Measurements from ENCODE around the gene TANC1.

The TANC1 gene

DNA sequence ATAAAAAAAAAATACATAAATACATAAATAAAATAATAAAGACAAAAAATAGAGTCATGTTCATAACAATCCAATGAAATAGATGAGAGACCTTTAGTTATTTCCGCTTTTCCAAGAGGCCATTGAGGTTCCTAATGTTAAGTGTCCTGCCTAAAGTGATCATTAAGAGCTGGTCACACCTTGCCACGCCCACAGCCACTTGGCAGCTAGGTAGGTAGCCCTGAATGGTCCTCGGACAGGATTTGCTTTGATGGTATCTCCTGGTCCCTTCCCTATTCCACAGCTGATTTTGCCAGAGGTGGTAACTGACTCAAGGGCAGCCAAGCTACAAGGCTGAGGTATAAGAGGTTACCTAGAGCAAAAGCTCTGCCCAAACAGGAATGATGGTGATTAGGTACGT, 24.5 kb upstream of the TANC1 start:
- DNase-seq, result no peak
- no peak for TF ChIP-seq GATA1 (IDR thresholded peaks at IDR 0.05; ENCODE audit: low read depth, low read length)
- TF ChIP-seq POLR2A (IDR thresholded peaks at IDR 0.05; ENCODE audit: low read length), result no peak

DNA sequence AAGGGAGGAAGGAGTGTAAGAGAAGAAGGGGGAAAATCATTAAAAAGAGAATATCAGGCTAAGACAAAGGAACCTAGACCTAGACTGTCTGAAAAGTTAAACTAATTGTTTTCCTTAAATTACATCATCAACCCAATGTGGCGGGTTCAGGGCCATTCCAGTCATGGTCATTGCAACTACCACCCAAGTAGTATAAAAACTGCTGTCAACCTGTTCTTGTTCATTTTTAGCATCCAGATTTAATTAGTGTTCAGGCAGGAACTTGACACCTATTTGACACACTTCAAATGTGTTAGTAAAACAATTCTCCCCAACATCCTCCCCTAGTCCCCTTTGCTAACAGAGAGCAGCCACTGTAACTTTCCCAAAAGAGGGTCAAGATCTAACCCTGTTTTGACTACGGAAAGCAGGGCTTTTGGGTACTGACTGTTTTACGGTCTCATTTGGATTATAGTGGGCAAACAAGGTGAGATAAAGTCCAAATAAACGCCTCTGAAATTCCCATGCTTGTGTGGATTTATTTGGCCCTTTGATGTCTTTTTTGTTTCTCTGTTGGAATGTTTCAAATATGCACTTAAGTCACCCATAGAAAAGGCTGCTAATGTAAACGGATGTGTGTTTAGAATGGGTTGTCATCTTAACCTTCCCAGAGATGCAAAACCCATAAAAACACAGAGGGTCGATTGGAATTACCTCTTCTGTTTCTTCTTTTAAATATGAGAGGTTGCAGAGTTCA, 19.3 kb upstream of the TANC1 start:
- no peak for TF ChIP-seq GATA1 (IDR thresholded peaks at IDR 0.05; ENCODE audit: low read depth, low read length)
- DNase-seq, result no peak

DNA sequence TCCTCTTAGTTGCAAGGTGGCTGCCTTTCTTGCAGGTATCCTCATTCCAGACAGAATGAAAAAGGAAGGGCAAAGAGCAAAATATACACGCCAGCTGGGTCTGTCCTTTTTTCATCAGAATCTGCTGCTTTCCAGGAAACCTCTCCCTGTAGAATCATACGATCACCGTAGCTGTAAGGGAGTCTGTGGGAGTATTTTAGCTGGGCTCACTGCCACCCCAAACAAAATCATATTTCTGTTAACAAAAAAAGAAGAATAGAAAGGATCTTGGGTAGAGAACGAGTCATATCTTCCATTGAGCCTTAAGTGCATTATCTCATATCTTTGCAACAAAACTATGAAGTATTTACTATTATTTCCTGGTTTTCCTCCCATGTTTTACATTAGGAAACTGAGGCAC, 15.0 kb upstream of the TANC1 start:
- no peak for DNase-seq

DNA sequence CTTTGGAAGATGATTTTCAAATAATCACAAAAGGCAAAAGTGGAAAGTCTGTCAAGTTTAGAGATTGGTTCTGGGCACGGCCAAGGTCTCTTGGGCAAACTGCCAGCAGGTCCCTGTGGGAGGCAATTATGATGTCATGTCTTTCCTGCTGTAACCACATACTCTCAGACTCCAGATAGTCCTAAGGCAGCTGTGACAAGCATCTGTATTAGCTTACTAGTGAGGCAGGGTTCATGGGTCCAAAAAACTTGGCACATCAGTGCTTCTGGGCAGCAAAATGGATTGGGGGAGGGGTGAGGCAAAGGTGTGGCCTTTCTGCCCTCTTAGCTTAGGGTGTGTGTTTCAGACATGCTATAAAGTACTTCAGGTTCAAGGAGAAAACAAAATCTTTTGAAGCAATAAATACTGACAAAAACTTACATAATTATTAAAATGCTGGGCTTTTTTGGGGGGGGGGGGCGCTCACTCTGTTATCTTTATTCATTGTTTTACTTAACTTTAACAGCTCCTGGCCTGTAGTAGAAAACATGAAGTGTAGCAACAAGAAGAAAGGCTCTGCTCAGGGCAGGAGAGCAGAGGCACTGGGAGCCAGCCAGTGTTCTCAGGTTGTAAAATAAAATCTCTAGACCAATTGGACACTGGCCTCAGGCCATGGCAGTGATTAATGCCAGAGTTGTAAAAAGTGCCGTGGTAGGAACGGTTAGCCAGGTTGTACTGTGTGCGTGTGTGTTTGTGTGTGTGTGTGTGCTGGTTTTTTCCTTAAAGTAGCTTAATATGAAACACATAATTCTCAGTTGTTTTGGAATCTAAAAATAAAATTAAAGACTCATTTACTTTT, 14.3 kb upstream of the TANC1 start:
- peak; percentile 12 to 47 for DNase-seq
- TF ChIP-seq POLR2A (IDR thresholded peaks at IDR 0.05; ENCODE audit: low read length), result no peak
- no peak for TF ChIP-seq GATA1 (IDR thresholded peaks at IDR 0.05; ENCODE audit: low read depth, low read length)

More for the DNA sequence above, 15.0 kb upstream of the TANC1 start:
- TF ChIP-seq GATA1 (IDR thresholded peaks at IDR 0.05; ENCODE audit: low read depth, low read length) (no peak), POLR2A (IDR thresholded peaks at IDR 0.05; ENCODE audit: low read length) (no peak)

DNA sequence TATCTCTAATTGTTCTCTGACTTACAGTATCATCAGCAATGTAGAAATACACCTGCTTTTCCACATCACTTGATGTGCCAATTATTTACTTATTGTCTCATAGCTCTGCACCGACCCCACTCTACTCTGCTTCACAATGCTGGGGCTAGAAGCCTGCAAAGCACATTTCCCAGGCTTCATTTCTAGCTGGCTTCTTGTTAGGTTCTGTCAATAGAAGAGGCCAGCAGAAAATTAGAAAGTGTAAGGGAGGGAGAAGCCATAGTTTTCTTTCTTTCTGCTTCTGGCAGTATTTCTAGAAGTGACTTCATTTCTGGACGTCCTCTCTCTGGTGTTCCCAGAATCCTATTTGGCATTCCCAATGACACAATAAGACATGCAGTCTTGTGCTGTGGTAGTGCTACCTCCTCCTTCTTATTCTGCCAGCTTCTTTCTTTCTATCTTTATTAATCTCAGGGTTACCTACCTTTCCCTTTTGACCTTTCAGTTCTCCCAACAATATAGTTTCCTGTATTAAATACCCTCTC, 12.5 kb upstream of the TANC1 start:
- TF ChIP-seq POLR2A (IDR thresholded peaks at IDR 0.05; ENCODE audit: low read length), result no peak
- no peak for TF ChIP-seq GATA1 (IDR thresholded peaks at IDR 0.05; ENCODE audit: low read depth, low read length)
- no peak for DNase-seq

DNA sequence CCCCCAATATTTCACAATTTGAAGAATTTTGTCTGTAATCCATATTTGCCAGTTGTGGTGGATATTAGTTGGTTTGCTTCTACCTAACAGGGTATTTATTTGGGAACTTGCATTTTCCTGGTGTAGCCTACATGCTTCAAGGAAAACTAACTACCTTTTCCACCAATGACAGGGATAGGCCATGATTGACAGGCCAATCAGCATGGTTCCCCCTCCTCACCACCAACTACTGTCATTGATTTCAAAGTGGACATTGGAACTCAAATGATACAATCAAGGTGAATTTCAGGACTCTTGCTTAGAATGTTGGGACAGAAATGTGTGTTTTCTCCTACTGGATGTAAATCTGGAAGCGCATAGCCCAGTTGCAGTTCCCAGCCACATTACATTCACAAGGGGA, 10.1 kb upstream of the TANC1 start:
- TF ChIP-seq GATA1 (IDR thresholded peaks at IDR 0.05; ENCODE audit: low read depth, low read length), result no peak
- TF ChIP-seq POLR2A (IDR thresholded peaks at IDR 0.05; ENCODE audit: low read length), result no peak
- DNase-seq, result no peak

DNA sequence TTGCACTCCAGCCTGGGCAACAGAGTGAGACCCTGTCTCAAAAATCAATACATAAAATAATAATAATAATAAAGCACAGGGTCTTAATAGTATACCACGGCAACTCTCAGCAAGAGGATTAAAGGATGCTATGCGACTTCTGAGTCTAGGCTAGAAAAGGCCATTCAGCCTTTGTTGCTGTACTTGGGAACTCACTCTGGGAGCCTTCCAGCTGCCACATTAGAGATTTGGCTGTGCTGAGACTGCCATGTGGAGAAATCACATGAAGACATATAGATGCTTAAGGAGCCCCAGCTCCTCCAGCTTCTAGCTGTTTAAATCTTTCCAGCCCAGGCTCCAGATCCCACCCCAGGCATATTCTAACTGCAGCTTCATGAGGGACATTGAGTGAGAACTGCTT, 8.2 kb upstream of the TANC1 start:
- no peak for DNase-seq
- no peak for TF ChIP-seq POLR2A (IDR thresholded peaks at IDR 0.05; ENCODE audit: low read length)
- no peak for TF ChIP-seq GATA1 (IDR thresholded peaks at IDR 0.05; ENCODE audit: low read depth, low read length)

DNA sequence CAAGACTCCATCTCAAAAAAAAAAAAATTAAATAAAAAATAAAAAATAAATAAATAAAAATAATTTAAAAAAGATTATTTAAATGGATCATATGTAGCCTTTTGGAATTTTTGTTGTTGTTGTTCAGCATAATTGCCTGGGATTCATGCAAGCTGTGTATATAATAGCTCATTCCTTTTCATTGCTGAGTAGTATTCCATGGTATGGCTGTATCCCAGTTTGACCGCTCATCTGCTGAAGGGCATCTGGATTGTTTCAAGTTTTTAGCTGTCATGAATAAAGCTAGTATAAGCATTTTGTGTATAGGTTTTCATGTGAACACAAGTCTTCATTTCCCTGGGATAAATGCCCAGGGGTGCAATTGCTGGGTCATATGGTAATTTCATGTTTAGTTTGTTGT, 6.4 kb upstream of the TANC1 start:
- no peak for TF ChIP-seq POLR2A (IDR thresholded peaks at IDR 0.05; ENCODE audit: low read length)
- TF ChIP-seq GATA1 (IDR thresholded peaks at IDR 0.05; ENCODE audit: low read depth, low read length), result no peak
- DNase-seq, result no peak

DNA sequence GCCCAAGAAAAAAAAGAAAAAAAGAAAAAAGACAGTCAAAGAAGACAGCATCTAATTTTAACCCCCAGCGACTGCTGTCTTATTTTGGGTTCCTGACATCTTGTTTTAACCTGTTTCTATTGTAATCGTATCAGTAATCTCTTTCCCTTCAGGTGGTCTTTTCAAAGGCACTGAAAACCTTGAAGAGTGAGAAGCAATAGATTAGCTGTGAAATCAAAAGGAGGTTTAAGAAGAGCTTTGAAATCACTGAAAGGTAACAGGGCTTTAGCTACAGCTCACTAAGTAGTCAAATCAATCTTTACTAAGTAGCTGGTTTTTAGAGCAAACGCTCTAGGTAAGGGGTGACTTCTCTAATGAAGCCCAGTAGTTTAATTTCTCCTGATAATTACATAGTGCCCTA, 5.4 kb upstream of the TANC1 start:
- no peak for TF ChIP-seq GATA1 (IDR thresholded peaks at IDR 0.05; ENCODE audit: low read depth, low read length)
- DNase-seq, result no peak

DNA sequence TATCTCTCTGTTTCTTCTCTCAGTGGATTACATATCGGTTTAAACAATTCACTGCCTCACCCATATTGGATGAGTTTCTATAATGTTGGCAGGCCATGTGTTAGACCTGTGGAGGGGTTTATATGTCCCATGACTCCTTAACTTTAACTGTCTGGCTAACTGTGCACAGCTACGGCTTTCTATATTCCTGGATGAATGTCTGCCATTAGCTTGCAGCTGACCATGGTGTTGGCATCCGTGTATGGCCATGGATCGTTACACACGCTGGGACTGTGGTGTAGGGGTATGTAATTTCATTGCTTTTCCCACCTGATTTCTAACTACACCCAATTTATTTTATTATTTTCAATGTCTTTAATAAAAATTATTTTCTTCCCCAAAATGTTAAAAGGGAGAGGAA, 3.3 kb upstream of the TANC1 start:
- no peak for TF ChIP-seq GATA1 (IDR thresholded peaks at IDR 0.05; ENCODE audit: low read depth, low read length)
- no peak for TF ChIP-seq POLR2A (IDR thresholded peaks at IDR 0.05; ENCODE audit: low read length)
- DNase-seq, result no peak

DNA sequence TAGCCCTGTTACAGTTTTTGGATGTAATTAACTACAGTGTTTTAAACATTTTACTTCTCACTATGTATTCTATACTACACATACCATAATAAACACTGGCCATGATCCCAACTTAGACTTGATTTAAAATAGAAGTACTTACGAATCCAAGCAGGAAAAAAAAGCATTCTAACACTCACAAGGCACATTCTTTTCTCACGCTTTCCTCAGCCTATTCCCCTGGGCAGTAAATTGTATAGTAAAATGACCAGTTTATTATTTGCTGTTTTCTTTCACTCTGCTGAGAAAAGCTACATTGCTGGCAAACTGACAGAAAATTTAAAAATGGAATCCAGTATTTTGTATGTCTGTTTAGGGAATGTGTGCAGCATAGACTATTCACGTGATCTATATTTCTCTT, 2.8 kb upstream of the TANC1 start:
- no peak for DNase-seq

DNA sequence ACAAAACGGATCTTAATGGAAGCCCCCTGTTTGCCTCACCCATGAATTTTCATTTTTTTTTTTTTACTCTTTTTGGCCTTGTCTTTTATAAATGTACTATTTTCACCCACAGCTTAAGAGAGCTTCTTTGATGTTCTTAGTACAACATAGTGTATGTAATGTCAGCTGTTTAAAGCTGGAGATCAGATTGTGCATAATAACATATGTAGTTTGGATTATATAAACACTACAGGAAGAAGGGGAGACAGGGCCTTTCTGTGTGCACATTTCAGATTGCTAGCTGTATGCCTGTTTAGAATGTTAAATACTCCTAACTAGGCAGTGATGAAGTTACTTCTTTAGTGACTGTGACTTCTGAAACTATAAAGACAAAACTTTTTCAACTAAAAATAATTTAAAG, 2.1 kb upstream of the TANC1 start:
- no peak for DNase-seq
- no peak for TF ChIP-seq POLR2A (IDR thresholded peaks at IDR 0.05; ENCODE audit: low read length)
- TF ChIP-seq GATA1 (IDR thresholded peaks at IDR 0.05; ENCODE audit: low read depth, low read length), result no peak

More for the DNA sequence above, 2.8 kb upstream of the TANC1 start:
- TF ChIP-seq GATA1 (IDR thresholded peaks at IDR 0.05; ENCODE audit: low read depth, low read length) (no peak), POLR2A (IDR thresholded peaks at IDR 0.05; ENCODE audit: low read length) (no peak)

DNA sequence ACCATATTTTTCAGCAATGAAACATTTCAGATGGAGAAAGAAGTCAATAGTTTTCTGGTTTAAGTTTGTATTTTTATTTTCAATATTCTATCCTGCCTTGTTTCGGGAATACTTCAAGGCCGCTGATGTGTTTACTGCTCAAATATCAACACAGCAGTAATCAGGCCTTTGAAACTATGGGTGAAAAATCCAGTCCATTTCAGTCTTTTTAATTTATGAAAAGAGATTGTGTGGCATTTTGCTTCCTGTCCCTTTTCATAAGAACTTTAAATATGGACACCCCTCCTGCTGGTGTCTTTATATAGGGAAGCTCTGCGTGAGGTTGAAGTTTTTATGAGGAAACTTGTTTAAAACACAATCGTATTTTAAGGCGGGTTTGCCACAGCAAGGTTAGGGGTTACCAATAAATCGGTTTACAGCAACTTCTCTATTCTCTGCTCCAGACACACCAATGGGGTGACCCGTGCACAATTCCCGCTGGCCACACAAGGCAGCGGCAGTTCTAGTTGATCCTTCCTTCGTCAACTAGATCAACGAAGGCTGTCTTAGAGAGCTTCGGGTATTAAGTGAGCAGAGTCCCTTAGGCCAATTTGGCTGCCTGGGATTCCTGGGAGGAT, 1.2 kb upstream of the TANC1 start:
- DNase-seq, result peak; percentile 22 to 27
- TF ChIP-seq POLR2A (IDR thresholded peaks at IDR 0.05; ENCODE audit: low read length), result no peak
- no peak for TF ChIP-seq GATA1 (IDR thresholded peaks at IDR 0.05; ENCODE audit: low read depth, low read length)

DNA sequence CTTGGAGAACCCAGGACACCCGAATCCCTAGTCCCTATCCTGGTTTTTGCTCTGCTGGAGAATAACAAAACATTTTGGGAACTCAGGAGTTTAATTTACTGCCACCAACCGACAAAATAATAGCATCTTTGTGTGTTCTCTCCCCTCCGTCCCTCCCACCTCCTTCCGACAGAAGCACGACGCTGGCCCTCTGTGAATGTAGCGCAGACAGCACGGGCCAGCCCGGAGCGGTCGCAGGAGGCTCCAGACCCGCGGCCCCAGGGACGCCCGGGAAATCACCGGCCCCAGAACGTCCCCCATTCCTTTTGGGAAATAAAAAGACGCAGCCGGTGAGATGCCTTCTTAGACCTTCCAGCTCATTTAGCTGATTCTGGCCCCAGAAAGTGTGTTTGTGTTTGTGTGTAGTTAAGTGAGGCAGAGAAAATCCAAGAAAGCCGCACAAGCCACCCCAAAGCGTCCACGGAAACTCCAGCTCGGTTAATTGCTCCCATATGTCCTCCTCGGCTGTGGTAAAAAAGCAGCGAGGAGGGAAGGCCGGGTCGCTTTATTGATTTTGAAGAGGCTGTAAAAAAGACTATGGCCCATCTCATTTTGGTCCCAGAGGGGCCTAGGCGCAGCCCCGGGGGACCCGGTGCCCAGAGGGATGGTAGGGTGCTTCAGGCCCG, 577 bp upstream of the TANC1 start:
- TF ChIP-seq POLR2A (IDR thresholded peaks at IDR 0.05; ENCODE audit: low read length) (no peak), GATA1 (IDR thresholded peaks at IDR 0.05; ENCODE audit: low read depth, low read length) (no peak)
- peak; percentile 38 to 45 for DNase-seq

Data from erythroblast (primary cell).